ENCODE measurements around the gene ANKRD29. TPM values are rescaled to one million over a fixed set of nuclear protein-coding genes. Genes with fewer than 3 reads are reported as not detected.

The ANKRD29 gene
- total and polyA plus RNA-seq, 10 of the 15 experiments (the other 5 are each of a cell fraction or from before 2014, with no cell fraction given), result 0.53 to 9.2 (median 1.6) TPM

GRCh38 chr18:23661735-23662308, 889 bp downstream of the ANKRD29 start:
- Histone ChIP-seq H3K9ac (ENCODE audit: control insufficient read depth, insufficient read depth, low read length) (no peak overlapping the region), H2AFZ (ENCODE audit: control insufficient read depth, low read depth, low read length) (no peak overlapping the region), H3K36me3 (ENCODE audit: control insufficient read depth in 2 of 2, insufficient read depth in 2 of 2, low read length in 1 of 2) (no peaks in the 10 kb centered on the region), H4K20me1 (ENCODE audit: control insufficient read depth, insufficient read depth) (no peaks in the 10 kb centered on the region), H3K79me2 (ENCODE audit: control insufficient read depth, insufficient read depth, low read length) (no peaks in the 10 kb centered on the region), H3K4me3 (no peak overlapping the region), H3K27ac (ENCODE audit: control insufficient read depth, insufficient read depth) (no peak overlapping the region), H3K27me3 (replicated peaks in 1 of 2; ENCODE audit: control insufficient read depth in 2 of 2, insufficient read depth in 2 of 2, low read length in 1 of 2) (peaks cover 5 to 6% of the 10 kb centered on the region in 2 experiments; a peak in 3 of 4 replicates), H3K4me2 (ENCODE audit: control insufficient read depth, insufficient read depth) (peak overlapping the region; percentile 4; the same call in 1 of the 2 replicates), H3K4me1 (ENCODE audit: control insufficient read depth, insufficient read depth, low read length) (no peaks in the 10 kb centered on the region), H3K9me3 (replicated peaks; ENCODE audit: control insufficient read depth, insufficient read depth, low read length) (no peaks in the 10 kb centered on the region)
- POLR2A ChIA-PET, result interaction anchor here (0.7 kb wide), 1 partner anchor 143 kb away, joined by 3 read pairs; no protein-coding TSS in a partner anchor
- DNase-seq (ENCODE audit: low read depth, low spot score), result no peak
- no peak for FAIRE-seq
- peak; percentile 16; the same call in 2 of the 3 replicates for ATAC-seq
- CTCF ChIA-PET, result no interaction called here
- BruUV-seq (replicated peaks), result no TSS peak
- peak; percentile 17 for TF ChIP-seq SUZ12 (IDR thresholded peaks at IDR 0.05; ENCODE audit: unreplicated experiment)
- no peak for TF ChIP-seq MLLT1 (IDR thresholded peaks at IDR 0.05)
- intact Hi-C loops (cut with micrococcal nuclease; ENCODE audit: unreplicated experiment), result no loop called here
- RAD21 ChIA-PET (ENCODE audit: unreplicated experiment), result no interaction called here
- SMC1A ChIA-PET (ENCODE audit: uncharacterized antibody, unreplicated experiment), result interaction anchor here (0.8 to 1.2 kb wide), 2 partner anchors 26 to 33 kb away, joined by 3 read pairs; no protein-coding TSS in a partner anchor
- in situ Hi-C loops (cut with MboI), result no loop called here
- 38% methylated on average over 9 of the region's 9 CpGs for WGBS (ENCODE audit: insufficient coverage, insufficient replicate concordance, low lambda C conversion rate, missing lambda C conversion rate)

GRCh38 chr18:23658285-23658684, 4.4 kb downstream of the ANKRD29 start:
- ChIA-PET POLR2A (no interaction called here), RAD21 (ENCODE audit: unreplicated experiment) (no interaction called here), CTCF (no interaction called here), SMC1A (ENCODE audit: uncharacterized antibody, unreplicated experiment) (interaction anchor here (0.6 kb wide), 1 partner anchor 531 kb away, joined by 3 read pairs; no protein-coding TSS in a partner anchor)
- FAIRE-seq (no peak), ATAC-seq (no peak), DNase-seq (ENCODE audit: low read depth, low spot score) (no peak)
- H3K9ac ChIP-seq (ENCODE audit: control insufficient read depth, insufficient read depth, low read length), result no peak overlapping the region
- WGBS (ENCODE audit: insufficient coverage, insufficient replicate concordance, low lambda C conversion rate, missing lambda C conversion rate), result 17% methylated on average over 5 of the region's 5 CpGs
- no peaks in the 10 kb centered on the region for H3K4me1 ChIP-seq (ENCODE audit: control insufficient read depth, insufficient read depth, low read length)
- H3K9me3 ChIP-seq (replicated peaks; ENCODE audit: control insufficient read depth, insufficient read depth, low read length), result no peaks in the 10 kb centered on the region
- H2AFZ ChIP-seq (ENCODE audit: control insufficient read depth, low read depth, low read length), result no peak overlapping the region
- in situ Hi-C loops (cut with MboI), result no loop called here
- no peaks in the 10 kb centered on the region for H4K20me1 ChIP-seq (ENCODE audit: control insufficient read depth, insufficient read depth)
- H3K36me3 ChIP-seq (ENCODE audit: control insufficient read depth in 2 of 2, insufficient read depth in 2 of 2, low read length in 1 of 2), result no peaks in the 10 kb centered on the region
- intact Hi-C loops (cut with micrococcal nuclease; ENCODE audit: unreplicated experiment), result no loop called here
- H3K79me2 ChIP-seq (ENCODE audit: control insufficient read depth, insufficient read depth, low read length), result no peaks in the 10 kb centered on the region
- H3K27ac ChIP-seq (ENCODE audit: control insufficient read depth, insufficient read depth), result no peak overlapping the region
- no TSS peak for BruUV-seq (replicated peaks)
- H3K27me3 ChIP-seq (replicated peaks in 1 of 2; ENCODE audit: control insufficient read depth in 2 of 2, insufficient read depth in 2 of 2, low read length in 1 of 2), result peaks cover 4 to 5% of the 10 kb centered on the region in 2 experiments; a peak in 3 of 4 replicates
- no peak overlapping the region for H3K4me3 ChIP-seq
- no peak overlapping the region for H3K4me2 ChIP-seq (ENCODE audit: control insufficient read depth, insufficient read depth)
- TF ChIP-seq NFXL1 (IDR thresholded peaks at IDR 0.05; ENCODE audit: borderline replicate concordance) (no peak), EZH2 (IDR thresholded peaks at IDR 0.05; ENCODE audit: borderline replicate concordance, control insufficient read depth, low read depth, low read length) (no peak), MEF2B (IDR thresholded peaks at IDR 0.05; ENCODE audit: partially characterized antibody, poor library complexity, severe bottlenecking) (no peak), PRDM15 (CRISPR knock-in tag; IDR thresholded peaks at IDR 0.05) (no peak), TCF3 (IDR thresholded peaks at IDR 0.05; ENCODE audit: borderline replicate concordance, insufficient read depth, low read depth, low read length) (no peak), HDGF (IDR thresholded peaks at IDR 0.05) (no peak), SP1 (IDR thresholded peaks at IDR 0.05; ENCODE audit: low read depth, low read length) (no peak), PKNOX1 (IDR thresholded peaks at IDR 0.05) (no peak), RBBP5 (conservative IDR thresholded peaks at IDR 0.05) (no peak)
